Endothelial cell (in vitro differentiated cells): ENCODE results near the gene THSD4. TPM values are rescaled to one million over a fixed set of nuclear protein-coding genes. Genes with fewer than 3 reads are reported as not detected.

ENCODE experiments used
- DNase-seq: peaks from one replicate; pipeline ENCODE4 v3.0.0; 2021; ENCODE audit warnings: low spot score
- H3K27ac Mint-ChIP-seq: one replicate; pipeline ENCODE4 v1.8.0; 2021; ENCODE audit warnings: mixed read lengths, inconsistent platforms; ENCODE audit not compliant: unreplicated experiment
- H3K27me3 Mint-ChIP-seq: one replicate; pipeline ENCODE4 v1.8.0; 2021; ENCODE audit warnings: mild to moderate bottlenecking, moderate library complexity, mixed read lengths, inconsistent platforms; ENCODE audit not compliant: unreplicated experiment
- H3K36me3 Mint-ChIP-seq: one replicate; pipeline ENCODE4 v1.8.0; 2021; ENCODE audit warnings: mild to moderate bottlenecking, low read depth, mixed read lengths, inconsistent platforms; ENCODE audit not compliant: unreplicated experiment
- H3K4me1 Mint-ChIP-seq: one replicate; pipeline ENCODE4 v1.8.0; 2021; ENCODE audit warnings: mild to moderate bottlenecking, mixed read lengths, inconsistent platforms; ENCODE audit not compliant: unreplicated experiment
- H3K4me3 Mint-ChIP-seq: one replicate; pipeline ENCODE4 v1.8.0; 2021; ENCODE audit warnings: mild to moderate bottlenecking, mixed read lengths, inconsistent platforms; ENCODE audit not compliant: unreplicated experiment
- H3K9me3 Mint-ChIP-seq: one replicate; pipeline ENCODE4 v1.8.0; 2021; ENCODE audit warnings: mixed read lengths, inconsistent platforms; ENCODE audit not compliant: unreplicated experiment
- CTCF ChIP-seq: fragments of 200-600 bp; sonication (generic); IDR thresholded peaks from one replicate; pipeline ENCODE4 v1.5.0; 2021; ENCODE audit warnings: antibody characterized with exemption; ENCODE audit not compliant: unreplicated experiment
- total RNA-seq: library from RNA; stranded (reverse); fragmentation: NEBNext Ultra II Directional; extraction: Animal tissue kit (Norgen Biotek cat#: 25700); gene quantifications from one replicate; pipeline ENCODE4 v1.2.1, GENCODE V29; 2021; ENCODE audit not compliant: unreplicated experiment

The THSD4 gene
- total RNA-seq, 1 donor from 2014 or later: 0.92 TPM

GRCh38 chr15:71336671-71337070, 221.4 kb downstream of the THSD4 start:
- Mint-ChIP-seq H3K27me3 (no peaks in the 10 kb centered on the region), H3K4me3 (no peak overlapping the region), H3K27ac (no peak overlapping the region), H3K9me3 (no peaks in the 10 kb centered on the region), H3K36me3 (no peaks in the 10 kb centered on the region), H3K4me1 (no peaks in the 10 kb centered on the region)
- TF ChIP-seq CTCF: no peak
- DNase-seq: no peak

- no peak for DNase-seq
- Mint-ChIP-seq H3K9me3 (no peaks in the 10 kb centered on the region), H3K27ac (no peak overlapping the region), H3K36me3 (no peaks in the 10 kb centered on the region), H3K4me1 (no peaks in the 10 kb centered on the region), H3K4me3 (no peak overlapping the region), H3K27me3 (no peaks in the 10 kb centered on the region)
- TF ChIP-seq CTCF: no peak
Observed at GRCh38 chr15:71337197-71337845, 222.1 kb downstream of the THSD4 start.

- Mint-ChIP-seq H3K27me3 (no peaks in the 10 kb centered on the region), H3K4me1 (no peaks in the 10 kb centered on the region), H3K36me3 (no peaks in the 10 kb centered on the region), H3K4me3 (no peak overlapping the region), H3K9me3 (no peaks in the 10 kb centered on the region), H3K27ac (no peak overlapping the region)
- no peak for DNase-seq
- TF ChIP-seq CTCF: no peak
Observed at GRCh38 chr15:71338265-71338664, 223.0 kb downstream of the THSD4 start.

GRCh38 chr15:71338827-71339542, 223.7 kb downstream of the THSD4 start:
- DNase-seq: no peak
- H3K27ac Mint-ChIP-seq: no peak overlapping the region
- H3K36me3 Mint-ChIP-seq: no peaks in the 10 kb centered on the region
- no peak overlapping the region for H3K4me3 Mint-ChIP-seq
- no peaks in the 10 kb centered on the region for H3K4me1 Mint-ChIP-seq
- no peaks in the 10 kb centered on the region for H3K27me3 Mint-ChIP-seq
- no peak for TF ChIP-seq CTCF
- H3K9me3 Mint-ChIP-seq: no peaks in the 10 kb centered on the region
